GM19035 (cell line): Measurements from ENCODE around the gene SEPTIN10.
A peak's percentile ranks its signal among the peaks of the same experiment; 100 is the strongest.
"Not testable (repeated sequence)": the region's sequence is repeated elsewhere in the genome, so short reads cannot be mapped to it uniquely, and the experiment has no call there.

Experiments used
- ATAC-seq: cut with Tn5 transposase; IDR thresholded peaks from one replicate; pipeline ENCODE4 v1.9.1; 2021; ENCODE audit not compliant: unreplicated experiment

The SEPTIN10 gene

DNA sequence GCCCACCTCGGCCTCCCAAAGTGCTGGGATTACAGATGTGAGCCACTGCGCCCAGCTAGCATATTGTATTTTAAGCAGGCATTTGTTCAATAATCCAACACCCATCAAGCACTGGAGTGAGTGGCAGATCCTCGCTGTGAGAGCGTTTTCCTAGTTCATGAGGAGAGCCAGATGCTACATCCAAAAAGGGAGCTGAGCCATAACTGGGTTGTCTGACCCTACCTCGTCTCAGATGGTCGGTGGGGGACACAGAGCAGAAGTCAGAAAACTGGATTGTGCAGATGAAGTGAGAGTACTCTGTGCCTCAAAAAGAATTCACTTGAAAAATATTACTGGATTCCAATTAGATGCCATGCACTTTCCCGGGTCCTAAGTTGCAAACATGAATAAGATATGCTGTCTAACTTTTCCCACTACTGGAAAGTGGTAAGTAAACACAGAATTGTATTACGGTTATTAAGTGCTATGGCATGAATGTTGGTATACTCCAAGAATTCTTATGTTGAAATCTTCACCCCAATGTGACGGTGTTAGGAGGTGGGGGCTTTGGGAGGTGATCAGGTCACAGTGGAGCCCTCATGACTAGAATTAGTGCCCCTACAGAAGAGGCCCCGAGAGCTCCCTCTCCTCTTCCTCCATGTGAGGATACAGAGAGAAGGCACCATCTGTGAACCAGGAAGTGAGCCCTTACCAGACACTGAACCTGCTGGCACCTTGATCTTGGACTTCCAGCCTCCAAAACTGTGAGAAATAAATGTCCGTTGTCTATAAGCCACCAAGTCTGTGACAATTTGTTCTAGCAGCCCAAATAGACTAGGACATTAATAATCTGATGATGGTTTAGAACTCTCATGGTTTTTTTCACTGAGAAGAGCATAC is 21.9 kb upstream of the SEPTIN10 start:
- ATAC-seq = no peak

DNA sequence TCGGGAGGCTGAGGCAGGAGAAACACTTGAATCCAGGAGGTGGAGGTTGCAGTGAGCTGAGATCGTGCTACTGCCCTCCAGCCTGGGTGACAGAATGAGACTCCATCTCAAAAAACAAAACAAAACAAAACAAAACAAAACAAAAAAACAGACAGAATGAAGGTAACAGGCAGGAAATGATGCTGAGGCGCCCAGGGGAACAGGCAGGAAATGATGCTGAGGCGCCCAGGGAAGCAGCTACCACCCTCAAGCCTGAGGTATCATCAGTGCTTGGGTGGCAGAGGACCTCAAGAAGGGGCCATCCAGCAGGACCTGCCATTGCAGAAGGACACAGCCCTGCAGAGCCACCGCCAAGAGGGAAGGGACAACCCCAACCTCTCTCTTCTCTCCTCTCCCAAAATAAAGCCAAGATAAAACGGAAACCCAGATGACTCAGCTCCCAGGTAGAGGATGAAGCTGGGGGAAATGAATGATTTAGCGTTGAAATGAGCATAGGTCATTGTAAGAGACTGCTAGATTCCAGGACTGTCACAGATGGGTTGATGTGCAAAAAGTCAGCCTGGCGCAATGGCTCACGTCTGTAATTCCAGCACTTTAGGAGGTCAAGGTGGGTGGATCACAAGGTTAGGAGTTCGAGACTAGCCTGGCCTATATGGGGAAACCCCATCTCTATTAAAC is 19.7 kb upstream of the SEPTIN10 start:
- no peak for ATAC-seq

DNA sequence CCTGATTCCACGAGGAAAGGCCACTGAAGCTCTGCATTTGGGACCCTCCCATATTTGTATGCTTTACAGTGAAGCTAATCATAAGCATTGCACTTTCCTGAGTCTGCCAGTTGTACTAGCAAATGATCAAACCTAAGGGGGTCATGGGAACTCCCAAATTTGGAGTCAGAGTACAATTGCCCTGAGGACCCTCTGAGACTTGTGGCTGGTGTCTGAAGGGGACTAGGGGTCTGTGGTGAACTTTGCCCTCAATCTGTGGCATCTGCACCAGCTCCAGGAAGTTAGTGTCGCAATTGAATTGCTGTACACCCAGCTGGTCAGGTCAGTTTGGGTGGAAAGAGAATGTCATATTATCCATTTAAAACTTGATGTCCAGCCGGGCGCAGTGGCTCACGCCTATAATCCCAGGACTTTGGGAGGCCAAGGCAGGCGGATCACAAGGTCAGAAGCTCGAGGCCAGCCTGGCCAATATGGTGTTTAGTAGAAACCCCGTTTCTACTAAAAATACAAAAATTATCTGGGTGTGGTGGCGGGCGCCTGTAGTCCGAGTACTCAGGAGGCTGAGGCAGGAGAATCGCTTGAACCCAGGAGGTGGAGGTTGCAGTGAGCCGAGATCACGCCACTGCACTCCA is 18.5 kb upstream of the SEPTIN10 start:
- no peak for ATAC-seq

DNA sequence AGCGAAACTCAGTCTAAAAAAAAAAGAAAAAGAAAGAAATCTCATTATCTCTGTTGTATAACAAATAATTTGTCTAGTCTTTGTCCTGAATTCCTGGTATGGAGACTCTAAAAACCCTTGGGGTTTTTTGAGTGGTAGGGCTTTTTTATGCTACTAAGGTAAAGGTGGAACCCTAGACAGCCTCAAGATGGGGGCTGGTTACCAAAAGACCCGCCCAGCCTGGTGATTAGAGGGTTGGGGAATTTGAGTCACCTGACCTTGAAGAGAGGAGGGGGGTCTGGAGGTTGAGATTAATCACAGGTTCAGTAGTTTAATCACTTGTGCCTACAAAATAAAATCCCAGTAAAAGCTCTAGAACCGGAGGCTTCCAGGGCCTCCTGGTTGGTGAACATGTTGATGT is 18.0 kb upstream of the SEPTIN10 start:
- ATAC-seq = no peak

DNA sequence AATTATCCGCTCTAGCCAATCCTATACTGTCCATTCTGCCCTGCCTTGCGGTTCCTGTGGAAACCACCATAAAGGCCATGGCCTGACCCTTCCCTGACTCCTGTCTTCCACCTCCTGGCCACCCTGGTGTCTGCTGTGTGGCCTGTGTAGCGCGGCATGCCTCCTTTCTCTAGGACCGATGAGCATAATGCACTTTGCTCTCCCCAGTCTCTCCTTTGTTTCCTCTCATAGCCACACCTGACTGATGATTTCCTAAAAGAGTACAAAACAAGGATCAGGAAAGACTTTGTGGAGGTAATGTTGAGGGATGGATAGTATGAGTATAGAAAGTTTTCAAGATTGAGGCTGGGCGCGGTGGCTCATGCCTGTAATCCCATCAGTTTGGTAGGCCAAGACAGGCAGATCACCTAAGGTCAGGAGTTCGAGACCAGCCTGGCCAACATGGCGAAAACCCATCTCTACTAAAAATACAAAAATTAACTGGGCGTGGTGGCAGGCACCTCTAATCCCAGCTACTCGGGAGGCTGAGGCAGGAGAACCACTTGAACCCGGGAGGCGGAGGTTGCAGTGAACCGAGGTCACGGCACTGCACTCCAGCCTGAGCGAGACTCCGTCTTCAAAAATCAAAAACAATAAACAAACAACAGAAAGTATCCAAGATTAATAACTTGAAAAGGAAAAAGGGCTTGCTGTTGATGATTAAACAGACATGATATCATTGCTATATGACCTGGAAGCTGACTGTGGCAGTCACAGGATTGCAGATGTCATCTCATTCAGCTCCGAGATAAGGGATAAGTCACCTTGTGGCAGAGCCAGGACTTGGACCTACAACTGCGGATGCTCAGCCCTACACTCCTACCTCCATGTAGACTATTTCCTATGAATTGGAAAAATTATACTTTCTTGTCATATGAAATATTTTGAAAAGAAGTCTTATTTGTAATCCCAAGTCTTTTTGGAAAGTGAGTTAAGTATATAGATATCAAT is 17.0 kb upstream of the SEPTIN10 start:
- ATAC-seq = no peak

DNA sequence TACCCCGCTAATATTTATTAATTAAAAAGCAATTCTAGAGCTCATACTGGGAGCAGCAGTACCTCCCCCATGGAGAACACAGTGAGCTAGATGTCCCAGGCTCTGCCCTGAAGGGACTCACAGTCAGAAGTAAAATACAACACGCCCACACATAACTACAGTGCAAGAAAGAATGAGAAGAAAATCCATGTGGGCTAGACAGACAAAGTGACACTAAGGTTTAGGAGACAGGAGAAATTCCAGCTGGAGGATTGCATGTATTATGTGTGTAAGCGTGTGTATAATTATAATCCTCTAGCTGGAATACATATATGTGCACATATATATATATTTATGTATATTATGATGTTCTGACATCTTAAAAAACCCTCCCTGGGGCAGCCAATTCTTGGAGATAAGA is 16.1 kb upstream of the SEPTIN10 start:
- ATAC-seq = no peak

DNA sequence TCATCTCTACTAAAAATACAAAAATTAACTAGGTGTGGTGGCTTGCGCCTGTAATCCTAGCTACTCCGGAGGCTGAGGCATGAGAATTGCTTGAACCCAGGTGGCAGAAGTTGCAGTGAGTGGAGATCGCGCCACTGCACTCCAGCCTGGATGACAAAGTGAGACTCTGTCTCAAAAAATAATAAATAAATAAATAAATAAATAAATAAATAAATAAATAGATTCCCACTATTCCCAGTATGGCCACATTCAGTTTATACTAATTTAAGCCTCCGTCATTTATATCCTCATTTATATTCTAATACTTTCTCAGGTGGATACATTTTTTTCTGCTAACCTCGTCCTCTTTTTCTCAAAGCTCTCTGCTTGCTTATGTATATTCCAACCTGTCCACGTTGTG is 14.6 kb upstream of the SEPTIN10 start:
- ATAC-seq = not testable (repeated sequence)

DNA sequence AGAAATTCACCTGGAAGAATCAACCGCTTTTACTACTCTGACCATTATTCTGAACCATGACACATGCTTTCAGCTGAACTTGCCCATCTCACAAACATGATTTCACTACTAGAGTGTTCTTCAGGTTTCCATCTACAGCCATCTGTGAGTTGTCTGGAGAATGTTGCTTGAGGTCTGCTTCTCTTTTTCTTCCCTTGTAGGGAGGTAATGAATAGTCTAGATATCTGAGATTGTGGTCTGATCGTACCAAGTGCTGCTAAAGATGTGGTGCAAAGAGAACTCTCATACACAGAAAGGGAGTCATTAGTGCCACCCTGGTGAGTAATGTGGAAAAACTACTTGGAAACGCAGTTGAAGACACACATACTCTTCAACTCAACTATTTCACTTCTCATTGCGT is 10.6 kb upstream of the SEPTIN10 start:
- ATAC-seq = no peak

DNA sequence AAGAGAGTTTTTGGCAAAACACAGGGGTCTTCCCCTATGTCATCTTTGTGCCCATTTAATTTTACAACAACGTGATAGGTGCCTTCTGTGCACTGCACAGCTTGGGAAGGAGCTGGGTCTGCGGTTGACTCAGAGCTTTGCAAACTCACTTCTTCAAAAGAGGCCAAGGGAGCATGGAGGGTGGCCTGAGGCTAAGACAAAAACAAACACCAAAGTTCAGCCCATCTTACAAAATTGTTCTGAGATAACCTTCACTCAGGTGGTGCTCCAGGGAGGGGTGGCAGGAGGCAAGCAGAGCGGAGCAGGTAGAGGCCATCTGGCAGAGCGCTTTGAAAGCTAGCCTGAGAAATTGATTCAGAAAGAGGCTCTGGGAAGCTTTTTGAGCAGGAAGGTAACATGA is 10.2 kb upstream of the SEPTIN10 start:
- ATAC-seq = no peak

DNA sequence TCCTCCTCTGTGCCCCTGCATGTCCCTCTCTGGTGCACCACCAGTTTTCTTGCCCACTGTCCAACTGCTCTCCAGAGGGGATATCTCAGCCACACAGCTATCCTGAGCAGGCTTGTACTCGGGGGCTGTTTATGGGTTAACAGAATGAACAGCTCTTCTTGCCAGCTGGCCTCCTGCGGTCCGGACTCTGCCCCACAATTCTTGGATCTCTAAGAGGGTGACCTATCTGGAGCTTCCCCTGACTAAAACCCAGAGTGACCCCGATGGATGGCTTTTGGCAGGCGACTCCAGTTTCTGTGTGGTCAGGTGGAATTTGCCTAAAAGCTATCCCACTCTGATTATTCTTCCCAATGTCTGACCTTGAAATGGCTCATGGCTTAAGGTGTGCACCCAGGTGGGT is 9.5 kb upstream of the SEPTIN10 start:
- ATAC-seq = no peak

DNA sequence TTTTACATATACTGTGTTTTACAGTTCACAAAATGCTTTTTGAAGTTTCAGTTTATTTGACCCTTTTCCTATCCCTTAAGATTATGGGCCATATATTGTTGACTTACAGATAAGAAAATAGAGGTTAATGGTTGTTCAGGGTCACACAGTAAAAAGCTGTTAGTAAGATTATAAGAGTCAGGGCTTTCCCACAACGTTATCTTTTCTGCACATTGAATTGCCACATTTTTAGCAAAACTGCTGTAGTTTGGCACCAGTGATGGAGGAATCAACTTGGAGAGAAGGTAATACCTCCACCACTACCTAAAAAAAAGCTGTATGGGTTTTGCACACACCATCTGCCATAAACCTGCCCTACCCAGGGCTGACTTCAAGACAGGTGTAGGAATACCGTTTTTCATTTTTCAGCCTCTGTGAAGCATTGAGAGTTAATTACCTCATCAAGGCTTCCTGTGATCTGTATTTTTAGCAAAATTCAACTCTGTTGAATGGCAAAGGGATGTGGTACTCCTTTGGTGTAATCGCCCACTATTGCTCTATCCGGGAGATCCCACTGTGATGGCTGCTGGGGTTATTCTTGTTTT is 5.4 kb upstream of the SEPTIN10 start:
- ATAC-seq = no peak

DNA sequence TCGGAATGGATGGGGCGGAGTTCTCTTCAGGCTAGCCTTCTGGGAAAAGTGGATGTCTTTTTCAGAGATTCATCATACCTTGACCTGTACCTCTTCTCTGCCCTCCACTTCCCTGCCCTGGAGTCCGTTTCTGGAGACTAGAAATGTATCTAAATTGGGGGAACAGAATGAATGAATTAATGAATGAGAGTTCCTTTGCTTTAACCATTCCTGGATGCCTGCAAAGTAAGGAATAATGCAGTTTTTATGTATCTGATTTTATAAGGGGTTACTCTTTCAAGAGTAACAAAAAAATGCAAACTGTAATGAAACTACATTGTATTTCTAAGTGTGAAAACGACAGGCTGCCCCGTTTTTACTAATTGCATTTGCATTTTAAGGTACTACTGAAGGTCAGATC is 2.4 kb upstream of the SEPTIN10 start:
- ATAC-seq = no peak

DNA sequence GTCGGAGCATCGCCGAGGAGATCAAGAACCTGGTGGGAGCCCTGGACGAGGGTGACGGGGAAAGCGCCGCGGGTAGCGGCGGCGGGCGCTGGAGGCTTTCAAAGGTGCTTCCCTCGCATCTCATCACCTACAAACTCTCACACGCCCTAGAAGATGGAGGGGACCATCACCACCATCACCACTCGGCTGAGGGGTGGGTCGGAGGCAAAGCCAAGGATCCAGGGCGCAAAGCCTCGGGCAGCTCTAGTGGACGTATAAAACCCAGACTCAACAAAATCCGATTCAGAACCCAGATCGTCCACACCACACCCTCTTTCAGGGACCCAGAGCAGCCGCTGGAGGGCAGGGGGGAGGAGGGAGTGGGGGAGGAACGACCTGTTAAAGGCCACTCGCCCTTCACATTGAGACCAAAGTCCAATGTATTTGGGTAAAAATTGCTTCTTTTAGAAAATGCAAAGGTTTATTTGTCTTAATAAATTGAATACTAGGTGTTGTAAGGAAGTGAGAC is 1.9 kb upstream of the SEPTIN10 start:
- ATAC-seq = no peak

DNA sequence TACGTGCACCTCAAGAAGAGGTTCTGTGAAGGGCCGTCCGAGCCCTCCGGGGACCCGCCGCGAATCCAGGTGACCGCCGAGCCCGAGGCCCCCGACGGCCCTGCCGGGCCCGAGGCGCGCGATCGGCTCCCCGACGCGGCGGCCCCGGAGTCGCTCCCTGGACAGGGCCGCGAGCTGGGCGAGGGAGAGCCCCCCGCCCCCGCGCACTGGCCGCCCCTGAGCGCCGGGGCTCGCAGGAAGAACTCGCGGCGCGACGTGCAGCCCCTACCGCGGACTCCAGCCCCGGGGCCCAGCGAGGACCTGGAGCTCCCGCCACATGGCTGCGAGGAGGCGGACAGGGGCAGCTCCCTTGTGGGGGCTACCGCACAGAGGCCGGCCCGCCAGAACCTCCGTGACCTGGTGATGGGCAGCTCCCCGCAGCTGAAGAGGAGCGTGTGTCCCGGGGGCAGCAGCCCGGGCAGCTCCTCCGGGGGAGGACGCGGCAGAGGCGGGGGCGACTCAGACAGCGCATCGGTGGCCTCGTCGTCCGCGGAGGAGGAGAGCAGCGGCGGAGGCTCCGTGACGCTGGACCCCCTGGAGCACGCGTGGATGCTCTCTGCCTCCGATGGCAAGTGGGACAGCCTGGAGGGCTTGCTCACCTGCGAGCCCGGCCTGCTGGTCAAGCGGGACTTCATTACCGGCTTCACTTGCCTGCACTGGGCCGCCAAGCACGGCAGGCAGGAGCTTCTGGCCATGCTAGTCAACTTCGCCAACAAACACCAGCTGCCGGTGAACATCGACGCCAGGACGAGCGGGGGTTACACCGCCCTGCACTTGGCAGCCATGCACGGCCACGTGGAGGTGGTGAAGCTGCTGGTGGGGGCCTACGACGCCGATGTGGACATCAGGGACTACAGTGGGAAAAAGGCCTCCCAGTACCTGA is 1.2 kb upstream of the SEPTIN10 start:
- no peak for ATAC-seq

DNA sequence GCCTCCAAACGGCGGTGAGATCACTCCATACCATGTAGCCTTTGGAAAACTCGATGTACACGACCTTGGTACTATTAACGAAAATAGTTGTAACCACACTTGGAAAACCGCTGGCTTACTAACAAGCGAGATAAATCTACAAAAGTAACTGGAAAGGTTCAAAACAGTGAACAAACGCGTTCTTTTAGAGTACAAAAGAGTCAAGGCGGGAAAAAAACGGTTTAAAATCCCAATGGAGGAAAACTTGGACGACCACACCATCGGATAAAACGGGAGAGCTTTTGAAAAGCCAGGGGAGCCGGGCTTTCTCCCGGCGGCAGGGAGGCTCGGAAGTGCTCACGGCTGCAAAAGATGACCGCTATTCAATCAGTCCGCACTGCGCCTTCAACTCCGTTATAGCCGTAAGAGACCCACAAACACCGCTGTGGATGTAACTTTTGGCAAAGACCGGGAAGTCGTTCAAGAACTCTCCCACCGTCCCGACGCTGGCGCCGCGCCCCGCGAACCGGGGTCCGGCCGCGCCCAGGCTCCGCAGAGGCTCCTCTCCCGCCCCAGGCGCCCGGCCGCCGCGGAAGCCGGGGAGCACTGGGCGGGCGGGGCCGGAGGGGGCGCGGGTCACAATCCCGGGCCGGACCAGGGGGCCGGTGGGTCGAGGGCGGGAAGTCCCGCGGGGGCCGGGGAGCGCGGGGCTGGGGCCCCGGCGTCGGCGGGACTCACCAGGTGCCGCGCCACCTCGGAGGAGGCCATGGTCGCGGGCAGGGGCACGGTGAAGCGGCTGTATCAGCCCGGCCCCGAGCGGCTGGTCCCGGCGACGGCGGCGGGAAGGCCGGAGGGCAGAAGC is 465 bp downstream of the SEPTIN10 start:
- ATAC-seq = peak; percentile 38

DNA sequence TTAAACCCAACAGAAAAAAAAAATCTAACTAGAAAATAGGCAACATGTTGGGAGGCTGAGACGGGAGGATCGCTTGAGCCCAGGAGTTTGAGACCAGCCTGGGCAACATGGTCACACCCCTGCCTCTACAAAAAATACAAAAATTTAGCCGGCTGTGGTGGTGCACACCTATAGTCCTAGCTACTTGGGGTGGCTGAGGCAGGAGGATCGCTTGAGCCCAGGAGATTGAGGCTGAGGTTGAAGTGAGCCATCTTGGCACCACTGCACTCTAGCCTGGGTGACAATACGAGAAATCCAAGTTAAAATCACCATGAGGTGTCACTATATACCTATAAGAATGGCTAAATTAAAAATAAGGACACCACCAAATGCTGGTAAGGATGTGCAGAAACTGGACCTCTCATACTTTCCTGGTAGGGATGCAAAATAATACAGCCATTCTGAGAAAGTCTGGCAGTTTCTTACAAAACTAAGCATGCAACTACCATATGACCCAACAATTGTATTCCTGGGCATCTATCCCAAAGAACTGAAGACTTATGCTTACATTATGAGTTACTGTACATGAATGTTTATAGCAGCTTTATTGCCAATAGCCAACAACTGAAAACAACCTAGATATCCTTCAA is 2.2 kb downstream of the SEPTIN10 start:
- no peak for ATAC-seq

DNA sequence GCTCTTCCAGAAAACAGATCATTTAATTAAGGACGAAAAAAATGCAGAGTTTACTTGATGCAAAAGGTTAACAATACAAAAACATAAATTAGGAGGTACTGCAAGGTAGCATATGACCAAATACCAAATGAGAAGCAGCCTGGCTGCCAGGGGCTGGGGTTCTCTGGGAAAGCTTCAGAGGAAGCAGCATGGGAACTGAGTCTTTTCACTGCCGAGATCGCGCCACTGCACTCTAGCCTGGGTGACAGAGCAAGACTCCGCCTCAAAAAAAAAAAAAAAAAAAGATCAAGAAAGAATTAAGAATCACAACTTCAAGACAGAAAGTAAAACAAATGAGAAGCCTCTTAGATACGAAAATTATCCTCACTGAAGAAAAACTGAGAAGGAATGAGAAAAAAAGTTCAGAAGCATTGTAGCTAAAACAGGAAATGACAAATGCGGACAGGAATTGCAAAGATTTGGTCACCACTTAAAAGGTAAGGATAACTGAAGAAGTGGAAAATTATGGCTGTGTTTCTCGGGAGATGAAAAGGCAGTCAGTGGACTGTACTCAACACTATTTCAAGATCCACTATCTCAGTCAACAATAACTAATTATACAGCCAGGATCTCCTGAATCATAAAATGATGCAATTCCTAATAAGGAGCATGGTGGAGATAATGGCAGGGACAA is 4.3 kb downstream of the SEPTIN10 start:
- ATAC-seq = no peak
